Measurements from ENCODE around the gene OSTM1.
"Not testable (repeated sequence)": the region's sequence is repeated elsewhere in the genome, so short reads cannot be mapped to it uniquely, and the experiment has no call there.

The OSTM1 gene

DNA sequence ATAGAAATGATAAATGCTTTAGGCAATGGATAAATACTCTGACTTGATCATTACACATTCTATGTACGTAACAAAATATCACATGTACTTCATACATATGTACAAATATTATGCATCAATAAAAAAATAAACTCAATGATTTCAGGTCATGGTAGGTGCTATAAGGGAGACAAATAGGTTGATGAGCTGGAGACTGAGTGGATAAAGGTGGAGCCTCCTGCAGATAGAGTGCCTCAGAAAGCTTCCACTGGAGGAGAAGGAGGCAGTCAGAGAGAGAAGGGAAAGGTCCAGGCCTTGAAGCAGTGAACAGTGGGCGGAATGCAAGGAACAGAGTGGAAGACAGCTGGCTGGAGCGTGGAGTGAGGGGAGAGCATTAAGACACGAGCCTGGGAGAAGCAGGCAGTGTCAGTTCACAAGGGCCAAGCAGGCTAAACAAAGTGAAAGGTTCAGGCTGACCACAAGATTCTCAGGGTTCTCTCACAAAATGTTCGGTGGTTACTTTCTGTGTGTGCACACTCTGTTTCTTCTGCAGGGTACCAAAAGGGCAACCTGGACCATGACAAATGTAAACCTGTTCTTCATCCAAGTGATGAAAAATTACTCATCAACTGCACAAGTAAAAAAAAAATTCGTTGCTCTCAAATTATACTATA, 60.6 kb downstream of the OSTM1 start:
- DNase-seq, result no peak

DNA sequence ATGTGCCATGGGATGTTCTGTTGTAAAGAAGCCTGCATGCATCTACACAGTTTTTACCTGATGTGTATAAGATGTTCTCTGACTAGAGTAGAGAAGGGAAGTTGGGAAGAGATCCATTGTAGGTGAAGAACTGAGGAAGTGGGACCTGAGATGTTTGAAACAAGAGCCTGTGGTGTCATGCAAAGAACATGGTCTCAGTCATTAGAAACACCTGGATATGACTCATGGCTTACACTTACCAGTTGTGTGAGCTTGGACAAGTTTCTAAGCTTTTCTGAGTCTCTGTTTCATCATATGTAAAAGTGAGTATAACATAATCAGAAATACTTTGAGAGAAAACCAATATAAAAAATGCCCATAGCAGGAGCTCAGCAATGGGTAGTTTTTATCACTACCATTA, 64.6 kb downstream of the OSTM1 start:
- no peak for DNase-seq

- not testable (repeated sequence) for DNase-seq
Measured at GRCh38 chr6:108009258-108009657, 65.3 kb downstream of the OSTM1 start.

DNA sequence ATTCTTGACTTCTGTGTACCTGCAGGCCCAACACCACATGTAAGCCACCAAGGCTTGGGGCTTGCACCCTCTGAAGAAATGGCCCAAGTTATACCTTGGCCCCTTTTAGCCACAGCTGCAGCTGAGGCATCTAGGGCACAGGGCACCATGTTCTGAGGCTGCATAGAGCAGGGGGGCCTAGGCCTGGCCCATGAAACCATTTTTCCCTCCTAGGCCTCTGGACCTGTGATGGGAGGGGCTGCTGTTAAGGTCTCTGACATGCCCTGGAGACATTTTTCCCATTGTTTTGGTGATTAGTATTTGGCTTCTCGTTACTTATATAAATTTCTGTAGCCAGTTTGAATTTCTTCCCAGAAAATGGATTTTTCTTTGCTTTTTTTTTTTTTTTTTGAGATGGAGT, 66.2 kb downstream of the OSTM1 start:
- no peak for DNase-seq

- no peak for DNase-seq
Measured at GRCh38 chr6:108005961-108006360, 68.6 kb downstream of the OSTM1 start.

DNA sequence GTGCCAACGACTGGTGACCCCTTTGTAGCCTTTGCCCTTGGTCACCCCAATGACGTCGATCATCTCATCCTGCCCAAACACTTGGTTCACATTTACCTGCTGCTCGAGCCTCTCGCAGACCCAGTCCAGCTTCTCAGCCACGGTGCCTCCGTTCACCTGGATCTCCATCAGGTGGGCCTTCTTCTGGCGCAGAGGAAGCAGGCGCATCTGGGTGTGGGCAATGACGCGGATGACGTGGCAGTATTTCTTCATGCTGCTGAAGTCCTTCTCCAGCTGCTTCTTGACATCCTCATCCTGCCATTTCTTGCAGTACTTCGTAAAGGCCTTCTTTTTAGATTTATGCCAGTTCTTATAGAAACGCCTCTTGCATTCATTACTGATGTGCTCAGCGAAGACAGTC, 69.7 kb downstream of the OSTM1 start:
- no peak for DNase-seq

DNA sequence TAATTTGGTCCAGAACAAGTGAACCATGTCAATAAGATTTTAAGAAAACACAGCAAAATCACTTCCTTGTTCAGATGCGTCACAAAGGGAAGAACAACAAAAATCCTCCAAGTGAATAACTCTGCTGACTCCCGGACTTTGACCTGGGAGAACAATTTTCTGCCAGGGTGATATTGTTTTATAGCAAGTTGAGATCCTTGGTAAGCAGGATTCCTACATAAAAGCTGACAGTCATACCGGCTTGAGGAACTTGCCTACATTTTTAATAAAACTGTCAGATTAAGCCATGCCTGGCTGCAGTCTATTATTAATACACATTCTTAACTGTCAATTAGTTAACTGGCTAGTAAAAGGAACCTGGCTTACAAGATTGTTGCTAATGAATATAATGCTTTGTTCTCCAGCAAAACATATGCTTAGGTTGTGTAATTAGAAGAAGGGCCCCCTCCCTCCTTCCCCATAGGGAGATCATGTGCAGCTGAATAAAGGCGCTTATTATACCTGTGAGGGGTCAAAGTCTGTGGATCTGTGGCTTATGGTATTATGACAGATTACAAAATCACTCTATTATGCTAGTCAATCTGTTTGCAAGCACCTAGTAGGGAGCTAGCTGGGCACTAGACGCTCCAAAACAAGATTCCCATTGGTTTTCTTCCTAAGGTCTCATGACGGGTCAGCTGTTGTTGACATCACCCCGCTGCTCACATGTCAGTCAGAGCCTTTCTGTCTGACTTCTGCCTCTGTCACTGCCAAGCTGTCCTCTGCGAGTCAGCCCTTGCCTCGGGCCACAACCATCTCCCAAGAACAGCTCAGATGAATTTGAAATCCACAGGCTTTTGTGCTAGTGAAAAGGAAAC, 71.9 kb downstream of the OSTM1 start:
- DNase-seq, result peak; percentile 79

DNA sequence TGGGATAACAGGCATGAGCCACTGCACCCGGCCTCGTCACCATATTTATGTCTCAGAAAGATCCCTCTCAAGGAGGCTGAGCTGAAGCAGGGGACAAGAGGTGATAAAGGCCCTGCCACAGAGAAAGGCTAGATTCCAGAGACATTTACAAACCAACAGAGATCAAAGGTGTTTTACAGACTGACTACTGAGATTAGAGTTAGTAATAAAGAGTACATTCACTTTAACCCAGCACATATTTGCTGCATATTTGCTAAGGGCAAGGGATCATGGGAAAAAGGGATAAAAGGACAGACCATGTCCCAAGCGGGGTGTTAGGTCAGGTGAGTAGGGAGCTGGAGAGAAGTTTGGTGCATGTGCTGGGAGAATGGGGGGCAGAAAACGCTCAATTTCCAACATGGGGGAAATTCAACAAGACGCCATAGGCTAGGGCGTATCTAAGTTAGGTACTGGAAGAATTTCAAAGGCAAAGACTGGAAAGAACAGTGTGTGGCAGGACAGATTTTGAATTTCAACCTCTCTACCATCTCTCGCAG, 72.8 kb downstream of the OSTM1 start:
- DNase-seq, result no peak

GRCh38 chr6:108000259-108000658, 74.3 kb downstream of the OSTM1 start:
- DNase-seq, result not testable (repeated sequence)

DNA sequence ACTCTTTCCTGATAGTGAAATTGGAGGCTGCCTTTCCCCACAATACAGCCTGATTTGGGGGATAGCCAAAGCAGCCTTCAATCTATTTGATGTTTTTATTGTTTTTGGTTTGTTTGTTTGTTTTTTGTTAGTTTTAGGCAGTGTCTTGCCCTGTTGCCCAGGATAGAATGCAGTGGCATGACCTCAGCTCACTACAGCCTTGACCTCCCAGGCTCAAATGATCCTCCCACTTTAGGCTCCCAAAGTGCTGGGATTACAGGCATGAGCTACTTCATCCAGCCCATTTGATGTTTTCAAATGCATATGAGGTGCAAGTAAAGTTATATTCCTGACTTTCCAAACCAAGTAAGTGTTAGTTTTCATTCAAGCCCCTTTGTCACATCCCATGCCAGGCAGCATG, 75.2 kb downstream of the OSTM1 start:
- DNase-seq, result no peak

DNA sequence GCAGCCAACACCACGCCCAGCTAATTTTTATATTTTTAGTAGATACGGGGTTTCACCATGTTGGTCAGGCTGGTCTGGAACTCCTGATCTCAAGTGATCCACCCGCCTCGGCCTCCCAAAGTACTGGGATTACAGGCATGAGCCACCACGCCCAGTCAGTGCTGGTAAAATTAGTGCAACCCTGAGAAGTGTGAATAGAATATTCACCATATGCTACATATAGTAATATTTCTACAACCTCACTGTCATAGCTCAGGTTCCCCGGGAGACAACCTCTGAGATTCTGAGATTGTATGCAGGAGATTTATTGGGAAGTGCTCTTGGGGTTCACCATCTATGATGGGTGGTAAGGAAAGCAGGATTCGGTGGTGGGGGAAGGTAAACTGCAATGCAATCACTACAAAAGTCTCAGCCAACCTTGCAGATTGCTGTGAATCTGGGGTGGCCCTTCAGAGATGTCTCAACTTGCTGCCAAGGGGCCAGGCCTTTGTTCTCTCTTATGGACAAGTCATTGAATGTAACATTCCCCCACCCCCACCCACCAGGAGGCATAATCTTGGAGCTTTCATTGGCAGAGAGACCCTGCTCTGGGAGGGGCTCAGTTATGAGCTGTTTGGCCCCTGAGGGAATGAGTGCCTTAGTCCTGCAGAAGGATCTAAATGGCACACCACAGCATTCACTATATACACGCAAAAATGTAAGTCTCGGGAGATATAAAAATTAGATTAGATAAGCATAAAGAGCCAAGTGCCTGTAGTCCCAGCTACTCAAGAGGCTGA, 82.6 kb downstream of the OSTM1 start:
- DNase-seq, result no peak

Measured in eye (tissue), 1 donor.